Caco-2 (cell line): ENCODE results near the gene NANS. TPM values are rescaled to one million over a fixed set of nuclear protein-coding genes. Genes with fewer than 3 reads are reported as not detected.
"Not testable (repeated sequence)": the region's sequence is repeated elsewhere in the genome, so short reads cannot be mapped to it uniquely, and the experiment has no call there.

Source experiments
- BruUV-seq: library from RNA; stranded (reverse); fragments of 400-500 nt; replicated peaks from 2 replicates; lab custom pipeline; 2021; lab: Mats Ljungman, UMichigan
- CTCF ChIA-PET: fragments of 300-600 bp; sonication (Branson Sonifier 250); formaldehyde crosslinking; loops from one replicate; lab custom pipeline; 2022; ENCODE audit warnings: antibody characterized with exemption; lab: Charles Lee
- POLR2A ChIA-PET: fragments of 300-600 bp; sonication (Branson Sonifier 250); formaldehyde crosslinking; loops from one replicate; lab custom pipeline; 2022; ENCODE audit warnings: antibody characterized with exemption; lab: Charles Lee
- DNase-seq, 2 experiments: peaks; one replicate each; pipeline versions ENCODE4 v3.0.0 to v3.0.0-alpha.2; 2020 to 2022
- H3K27me3 ChIP-seq: replicated peaks from 2 replicates; pipeline ENCODE4 v1.6.0; 2011; ENCODE audit warnings: low read length; ENCODE audit not compliant: control insufficient read depth, insufficient read depth
- H3K36me3 ChIP-seq: 2 replicates; pipeline ENCODE4 v1.5.1; 2011; ENCODE audit warnings: low read length; ENCODE audit not compliant: control insufficient read depth, insufficient read depth
- H3K4me1 ChIP-seq: fragments of 250-450 bp; sonication (Bioruptor Pico); 2 replicates; pipeline ENCODE4 v1.5.1; 2020; ENCODE audit warnings: mild to moderate bottlenecking
- H3K4me3 ChIP-seq: 2 replicates; pipeline ENCODE4 v1.5.1; 2011; ENCODE audit warnings: low read depth, mild to moderate bottlenecking, control low read depth, low read length
- H3K9me3 ChIP-seq: fragments of 250-450 bp; sonication (Bioruptor Pico); 2 replicates; pipeline ENCODE4 v1.5.1; 2020; ENCODE audit warnings: mild to moderate bottlenecking, moderate library complexity
- H3K27ac Mint-ChIP-seq: one replicate; pipeline ENCODE4 v1.8.0; 2022; ENCODE audit warnings: mixed read lengths; ENCODE audit not compliant: unreplicated experiment
- H3K27me3 Mint-ChIP-seq: one replicate; pipeline ENCODE4 v1.8.0; 2022; ENCODE audit warnings: mixed read lengths; ENCODE audit not compliant: insufficient read depth, unreplicated experiment
- H3K36me3 Mint-ChIP-seq: one replicate; pipeline ENCODE4 v1.8.0; 2022; ENCODE audit warnings: mild to moderate bottlenecking, mixed read lengths; ENCODE audit not compliant: insufficient read depth, unreplicated experiment
- H3K4me1 Mint-ChIP-seq: one replicate; pipeline ENCODE4 v1.8.0; 2022; ENCODE audit warnings: low read depth, mixed read lengths; ENCODE audit not compliant: unreplicated experiment
- H3K4me3 Mint-ChIP-seq: one replicate; pipeline ENCODE4 v1.8.0; 2022; ENCODE audit warnings: mild to moderate bottlenecking, moderate library complexity, mixed read lengths; ENCODE audit not compliant: unreplicated experiment
- H3K9me3 Mint-ChIP-seq: one replicate; pipeline ENCODE4 v1.8.0; 2022; ENCODE audit warnings: mixed read lengths; ENCODE audit not compliant: unreplicated experiment
- CTCF ChIP-seq, 2 experiments: fragments of 200-600 bp in 1 of 2; IDR thresholded peaks; 1 replicate in 1 of 2; 2 replicates in 1 of 2; pipeline versions ENCODE4 v1.5.1 to v1.8.0; 2011 to 2022; ENCODE audit warnings: antibody characterized with exemption in 1 of 2, control low read depth in 1 of 2, inconsistent platforms in 1 of 2, low read depth in 1 of 2, low read length in 1 of 2, mild to moderate bottlenecking in 1 of 2, moderate library complexity in 1 of 2; ENCODE audit not compliant: insufficient read depth in 1 of 2, severe bottlenecking in 1 of 2, unreplicated experiment in 1 of 2
- intact Hi-C: fragments of 100-400 bp; cut with micrococcal nuclease; formaldehyde crosslinking; loops from one replicate; pipeline ENCODE4 v1.10.0; 2022; ENCODE audit not compliant: unreplicated experiment
- total RNA-seq: library from RNA; stranded (reverse); gene quantifications from 2 replicates; pipeline ENCODE4 v1.2.3, GENCODE V29; 2022

NANS gene
- total RNA-seq, 1 experiment from 2014 or later: 68.7 TPM

GRCh38 chr9:98087420-98088354, 31.2 kb downstream of the NANS start:
- no peaks in the 10 kb centered on the region for H3K4me1 ChIP-seq
- intact Hi-C loops: no loop called here
- TF ChIP-seq CTCF (IDR thresholded peaks at IDR 0.05; ENCODE audit: insufficient read depth in 1 of 2, low read depth in 1 of 2, low read length in 1 of 2, severe bottlenecking in 1 of 2, unreplicated experiment in 1 of 2): no peak
- H3K27me3 Mint-ChIP-seq: no peaks in the 10 kb centered on the region
- no peaks in the 10 kb centered on the region for H3K27me3 ChIP-seq
- POLR2A ChIA-PET: no interaction called here
- H3K36me3 Mint-ChIP-seq: peaks cover 40% of the 10 kb centered on the region
- no peaks in the 10 kb centered on the region for H3K9me3 Mint-ChIP-seq
- H3K36me3 ChIP-seq: peaks cover 6% of the 10 kb centered on the region
- H3K4me3 Mint-ChIP-seq: peak overlapping the region; percentile 26
- no TSS peak for BruUV-seq
- no peak for DNase-seq
- no peak overlapping the region for H3K4me3 ChIP-seq
- H3K9me3 ChIP-seq: no peaks in the 10 kb centered on the region
- CTCF ChIA-PET: no interaction called here
- H3K4me1 Mint-ChIP-seq: peaks cover 6% of the 10 kb centered on the region
- H3K27ac Mint-ChIP-seq: peak overlapping the region; percentile 42

GRCh38 chr9:98090674-98091073, 34.1 kb downstream of the NANS start:
- H3K4me1 Mint-ChIP-seq, H3K4me1 ChIP-seq, H3K27me3 ChIP-seq, CTCF ChIA-PET, BruUV-seq, DNase-seq, H3K9me3 ChIP-seq, H3K4me3 Mint-ChIP-seq, POLR2A ChIA-PET, H3K27me3 Mint-ChIP-seq, intact Hi-C loops, H3K36me3 ChIP-seq, H3K9me3 Mint-ChIP-seq, H3K4me3 ChIP-seq, H3K27ac Mint-ChIP-seq: not testable (repeated sequence)
- peaks cover 44% of the 10 kb centered on the region for H3K36me3 Mint-ChIP-seq
- peak in 1 of 2 experiments; percentile 23 for TF ChIP-seq CTCF (IDR thresholded peaks at IDR 0.05; ENCODE audit: insufficient read depth in 1 of 2, low read depth in 1 of 2, low read length in 1 of 2, severe bottlenecking in 1 of 2, unreplicated experiment in 1 of 2)

- CTCF ChIA-PET: no interaction called here
- Histone ChIP-seq H3K9me3 (no peaks in the 10 kb centered on the region), H3K27me3 (no peaks in the 10 kb centered on the region), H3K4me3 (no peak overlapping the region), H3K4me1 (no peaks in the 10 kb centered on the region), H3K36me3 (peaks cover 2% of the 10 kb centered on the region; the same call in 1 of the 2 replicates)
- no TSS peak for BruUV-seq
- no peak for DNase-seq
- peaks cover under 1% of the 10 kb centered on the region for H3K4me1 Mint-ChIP-seq
- intact Hi-C loops: no loop called here
- H3K27ac Mint-ChIP-seq: no peak overlapping the region
- H3K36me3 Mint-ChIP-seq: peaks cover 40% of the 10 kb centered on the region
- no peaks in the 10 kb centered on the region for H3K9me3 Mint-ChIP-seq
- no peak overlapping the region for H3K4me3 Mint-ChIP-seq
- TF ChIP-seq CTCF (IDR thresholded peaks at IDR 0.05; ENCODE audit: insufficient read depth in 1 of 2, low read depth in 1 of 2, low read length in 1 of 2, severe bottlenecking in 1 of 2, unreplicated experiment in 1 of 2): no peak
- H3K27me3 Mint-ChIP-seq: no peaks in the 10 kb centered on the region
- POLR2A ChIA-PET: no interaction called here
Observed at GRCh38 chr9:98091735-98092612, 35.4 kb downstream of the NANS start.
